ENCODE measurements around the gene VAPA. TPM values are rescaled to one million over a fixed set of nuclear protein-coding genes. Genes with fewer than 3 reads are reported as not detected.

The VAPA gene
- total and polyA plus RNA-seq, 2 of the 4 experiments (the other 2 are of a cell fraction): 199 to 206 TPM

- CTCF ChIA-PET: interaction anchor here (0.6 kb wide), 1 partner anchor 174 kb away, joined by 3 read pairs; no protein-coding TSS in a partner anchor
- Histone ChIP-seq H3K4me3 (ENCODE audit: insufficient read depth, low read depth, low read length) (no peak overlapping the region), H3K56ac (ENCODE audit: extremely low read depth, insufficient read depth, low read length) (no peak overlapping the region), H2AK5ac (ENCODE audit: low read depth, low read length) (no peak overlapping the region), H3K79me1 (ENCODE audit: low read depth in 1 of 2, low read length in 2 of 2) (peaks cover 13 to 57% of the 10 kb centered on the region in 2 experiments), H3K27ac (ENCODE audit: insufficient read depth, low read length) (no peak overlapping the region), H3K18ac (ENCODE audit: low read depth, low read length) (no peak overlapping the region), H3K9me1 (ENCODE audit: insufficient read depth, low read length) (peaks cover 5% of the 10 kb centered on the region), H4K91ac (ENCODE audit: insufficient read depth, low read depth, low read length) (no peak overlapping the region), H4K5ac (ENCODE audit: low read depth, low read length) (no peak overlapping the region), H2AK9ac (replicated peaks; ENCODE audit: low read depth, low read length, poor library complexity) (no peak overlapping the region), H3K9me3 (ENCODE audit: control insufficient read depth, insufficient read depth, low read length) (no peaks in the 10 kb centered on the region), H3K27me3 (ENCODE audit: control insufficient read depth, insufficient read depth, low read length) (no peaks in the 10 kb centered on the region), H3K36me3 (ENCODE audit: control insufficient read depth, insufficient read depth, low read length) (peaks cover 16% of the 10 kb centered on the region), H3K14ac (replicated peaks; ENCODE audit: low read depth, low read length) (no peak overlapping the region), H3K4me2 (ENCODE audit: low read depth, low read length) (no peak overlapping the region), H3K23ac (ENCODE audit: low read depth, low read length) (0 out of 2 replicates have a peak overlapping the region, but pooled peaks have one; percentile 17), H2BK120ac (ENCODE audit: low read depth, low read length) (no peak overlapping the region), H2BK5ac (ENCODE audit: low read depth, low read length, poor library complexity, severe bottlenecking) (no peak overlapping the region), H2AFZ (replicated peaks; ENCODE audit: low read length, poor library complexity) (no peak overlapping the region), H3K4ac (ENCODE audit: low read depth, low read length) (no peak overlapping the region), H4K20me1 (ENCODE audit: insufficient read depth, low read length) (peaks cover 36% of the 10 kb centered on the region), H2BK15ac (ENCODE audit: low read depth, low read length) (no peak overlapping the region), H2BK20ac (ENCODE audit: low read depth, low read length) (no peak overlapping the region), H3K9ac (ENCODE audit: low read depth, low read length) (no peak overlapping the region), H3K4me1 (ENCODE audit: control insufficient read depth, insufficient read depth, low read length) (no peaks in the 10 kb centered on the region; the same call in 1 of the 2 replicates), H4K8ac (ENCODE audit: low read depth in 2 of 2, low read length in 2 of 2) (no peak overlapping the region)
- no peak for DNase-seq
- POLR2A ChIA-PET (ENCODE audit: unreplicated experiment): no interaction called here
- 100% methylated on average over 1 of the region's 1 CpG; no CpG with 5 or more reads in 1 of the 2 experiments for whole genome bisulfite sequencing, 2 experiments (ENCODE audit: extremely low coverage in 2 of 2, insufficient read length in 1 of 2)
- in situ Hi-C loops (cut with MboI; ENCODE audit: low sequenced_read_pairs) (no loop called here), dilution Hi-C loops (cut with HindIII; ENCODE audit: low sequenced_read_pairs, unreplicated experiment) (no loop called here), intact Hi-C loops (cut with micrococcal nuclease) (loop anchor here (10.0 kb wide), 1 partner anchor 378 kb away; no protein-coding TSS in a partner anchor)
- no peak for TF ChIP-seq RCOR1 (IDR thresholded peaks at IDR 0.05; ENCODE audit: insufficient replicate concordance, low read length)
- TF ChIP-seq MXI1 (IDR thresholded peaks at IDR 0.05; ENCODE audit: borderline replicate concordance, low read depth, low read length): no peak
- ATAC-seq (ENCODE audit: low read depth): no peak
- BruUV-seq (replicated peaks): no TSS peak
Measured at GRCh38 chr18:9952633-9953416, 39.0 kb downstream of the VAPA start.

All from IMR-90 (cell line).